Activated T-cell treated with anti-CD3 and anti-CD28 coated beads, Interleukin-2, amount 50 U/mL, for 1 hour (primary cell): ENCODE data around the gene ARHGEF11.

Experiments
- DNase-seq: peaks from one replicate; pipeline ENCODE4 v3.0.0-alpha.2; 2020

Gene ARHGEF11

DNA sequence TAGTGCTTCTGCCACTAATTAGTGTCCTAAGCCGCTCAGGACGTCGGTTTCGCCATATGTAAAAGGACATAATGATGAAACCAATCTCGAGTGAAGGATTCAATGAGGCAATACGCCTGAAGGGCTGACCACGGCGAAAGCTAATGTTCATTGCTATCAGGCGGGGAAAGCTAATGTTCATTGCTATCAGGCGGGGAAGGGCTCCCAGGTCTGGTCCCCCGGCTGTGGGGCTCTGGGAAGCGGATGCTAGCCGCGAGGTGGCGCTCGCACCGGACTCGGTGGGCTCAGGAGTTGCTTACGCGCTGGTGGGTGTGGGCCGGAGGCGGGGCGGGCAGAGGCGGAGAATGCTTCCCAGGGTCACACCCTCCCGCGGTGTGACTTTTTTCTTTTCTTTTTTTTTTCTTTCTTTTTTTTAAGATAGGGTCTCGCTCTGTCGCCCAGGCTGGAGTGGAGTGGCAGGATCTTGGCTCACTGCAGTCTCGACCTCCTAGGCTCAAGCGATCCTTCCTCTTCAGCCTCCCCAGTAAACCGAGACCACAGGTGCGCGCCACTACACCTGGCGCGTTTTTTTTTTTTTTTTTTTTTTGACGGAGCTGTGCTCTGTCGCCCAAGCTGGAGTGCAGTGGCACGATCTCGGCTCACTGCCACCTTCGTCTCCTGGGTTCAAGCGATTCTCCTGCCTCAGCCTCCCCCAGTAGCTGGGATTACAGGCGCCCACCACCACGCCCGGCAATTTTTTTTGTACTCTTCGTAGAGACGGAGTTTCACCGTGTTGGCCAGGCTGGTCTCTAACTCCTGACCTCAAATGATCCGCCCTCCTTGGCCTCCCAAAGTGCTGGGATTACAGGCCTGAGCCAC, 153.1 kb downstream of the ARHGEF11 start:
- DNase-seq, result peak; percentile 86

DNA sequence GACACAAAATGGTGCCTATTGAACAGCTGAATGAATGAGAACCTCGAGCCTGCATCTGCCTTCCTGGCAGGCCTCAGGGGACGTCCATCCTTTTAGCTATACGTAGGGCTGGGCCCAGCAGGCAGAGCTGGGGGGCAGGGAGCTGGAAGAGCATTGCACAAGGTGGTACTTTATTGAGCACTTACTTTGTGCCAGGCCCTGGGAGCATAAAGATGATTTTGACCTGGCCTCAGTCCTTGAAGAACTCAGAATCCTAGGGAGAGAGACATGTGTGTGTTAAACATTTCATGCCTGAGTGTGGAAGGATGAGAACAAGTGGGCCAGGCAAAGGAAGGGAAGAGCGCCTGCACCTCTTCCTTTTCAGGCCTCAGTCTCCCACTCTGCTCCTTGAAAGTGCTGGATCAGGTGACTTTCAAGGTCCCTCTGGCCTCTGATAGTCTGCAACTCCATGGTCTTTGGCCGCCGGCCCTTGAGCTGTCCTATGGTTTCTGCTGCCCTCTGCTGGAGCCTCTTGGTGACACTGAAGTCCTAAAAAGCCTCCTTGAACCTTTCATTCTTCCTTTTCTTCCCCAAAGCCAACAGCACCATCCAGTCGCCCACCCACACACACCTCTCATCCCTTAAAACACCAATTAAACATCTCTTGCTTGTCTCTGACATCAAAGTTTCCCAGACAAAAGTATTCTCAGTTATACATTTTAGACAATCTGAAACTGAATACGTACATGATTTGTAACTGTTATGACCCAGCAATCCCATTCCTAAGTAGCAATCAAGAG, 155.6 kb downstream of the ARHGEF11 start:
- DNase-seq, result peak; percentile 55

DNA sequence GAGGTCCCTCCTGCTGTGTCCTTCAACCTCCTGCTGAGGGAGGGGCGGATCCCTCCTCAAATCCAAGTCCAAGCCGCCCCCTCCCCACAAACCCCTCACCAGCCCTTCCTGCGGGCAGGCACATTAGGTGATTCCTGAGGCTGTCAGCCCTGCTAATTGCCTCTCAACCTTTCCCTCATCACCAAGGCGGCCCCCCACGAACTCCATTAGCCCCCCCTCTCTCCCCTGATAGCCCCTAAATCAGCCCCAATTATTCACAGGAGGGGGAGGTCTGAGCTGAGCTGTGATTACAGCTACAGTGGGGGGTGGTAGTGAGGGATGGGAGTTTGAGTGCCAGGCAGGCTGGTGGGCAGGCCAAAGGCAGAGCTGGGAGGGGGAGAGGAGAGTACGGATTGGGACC, 157.8 kb downstream of the ARHGEF11 start:
- DNase-seq, result no peak

DNA sequence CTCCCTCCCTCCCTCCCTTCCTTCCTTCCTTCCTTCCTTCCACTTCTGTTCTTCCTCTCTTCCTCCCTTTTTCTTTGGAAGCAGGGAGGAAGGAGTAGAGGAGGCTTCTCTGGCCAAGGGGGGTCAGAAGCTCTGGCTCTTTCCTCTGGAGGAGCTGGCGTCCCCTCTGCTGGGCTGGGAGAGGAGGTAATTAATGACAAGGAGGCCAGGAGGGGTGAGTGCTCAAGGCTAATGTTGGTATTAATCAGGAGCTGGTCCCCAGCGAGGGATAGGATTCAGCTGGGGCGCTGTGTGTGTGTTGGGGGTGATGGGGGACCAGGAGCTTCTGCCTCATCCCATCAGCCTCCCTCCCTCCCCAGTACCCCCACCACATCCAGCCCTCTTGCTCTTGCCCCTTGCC, 158.2 kb downstream of the ARHGEF11 start:
- DNase-seq, result no peak

DNA sequence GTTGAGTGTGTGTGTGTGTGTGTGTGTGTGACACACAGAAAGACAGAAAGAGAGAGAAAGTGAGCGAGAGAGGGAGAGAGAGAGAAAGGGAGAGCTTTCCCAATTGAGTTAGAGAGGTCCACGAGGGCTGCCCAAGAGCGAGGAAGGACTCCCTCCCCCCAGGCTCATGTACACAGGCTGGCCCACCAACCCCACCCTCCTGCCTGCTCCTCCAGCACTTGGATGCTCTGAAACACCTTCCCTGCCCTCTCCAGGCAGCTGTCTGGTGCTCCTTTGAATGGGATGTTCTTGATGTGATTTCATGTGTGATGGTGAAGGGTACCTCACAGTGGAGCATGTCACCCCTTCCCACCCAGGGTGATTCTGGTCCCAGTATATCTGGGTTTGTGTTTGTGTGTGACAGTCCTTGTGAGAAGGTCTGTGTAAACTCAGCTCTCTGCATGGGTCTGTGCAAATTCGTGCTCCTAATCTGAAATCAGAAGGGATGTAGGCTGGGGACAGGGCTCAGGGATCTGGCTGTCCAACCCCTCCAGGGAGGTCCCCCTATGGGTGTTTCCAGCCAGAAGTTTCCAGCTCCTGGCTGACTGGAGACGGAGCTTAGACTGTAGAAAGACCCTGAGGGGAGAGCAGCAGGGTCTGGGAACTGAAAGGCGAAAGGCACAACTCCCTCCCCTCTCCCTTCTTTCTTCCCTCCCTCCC, 158.8 kb downstream of the ARHGEF11 start:
- DNase-seq, result no peak

DNA sequence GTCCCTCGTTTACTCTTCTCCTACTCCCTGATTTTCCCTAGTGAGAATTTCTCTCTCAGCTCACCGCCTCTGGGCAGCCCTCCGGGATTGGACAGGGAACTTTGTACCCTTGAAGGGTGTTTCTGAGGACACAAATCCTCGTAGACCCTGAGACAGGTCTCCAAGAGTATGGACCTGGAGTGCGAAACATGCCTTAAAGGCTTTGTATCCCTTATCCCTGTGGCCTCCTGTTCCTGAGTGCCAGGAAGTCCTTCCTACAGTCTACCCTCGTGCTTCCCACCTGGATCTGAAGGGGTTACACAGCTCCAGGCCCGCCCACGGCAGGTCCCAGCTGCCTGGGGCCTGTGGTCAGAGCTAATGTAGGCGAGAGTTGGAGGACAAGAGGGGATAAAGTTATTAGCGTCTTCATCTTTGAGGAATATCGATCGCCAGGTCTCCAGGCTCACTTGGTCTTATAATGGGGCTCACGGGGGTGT, 159.6 kb downstream of the ARHGEF11 start:
- DNase-seq, result no peak

DNA sequence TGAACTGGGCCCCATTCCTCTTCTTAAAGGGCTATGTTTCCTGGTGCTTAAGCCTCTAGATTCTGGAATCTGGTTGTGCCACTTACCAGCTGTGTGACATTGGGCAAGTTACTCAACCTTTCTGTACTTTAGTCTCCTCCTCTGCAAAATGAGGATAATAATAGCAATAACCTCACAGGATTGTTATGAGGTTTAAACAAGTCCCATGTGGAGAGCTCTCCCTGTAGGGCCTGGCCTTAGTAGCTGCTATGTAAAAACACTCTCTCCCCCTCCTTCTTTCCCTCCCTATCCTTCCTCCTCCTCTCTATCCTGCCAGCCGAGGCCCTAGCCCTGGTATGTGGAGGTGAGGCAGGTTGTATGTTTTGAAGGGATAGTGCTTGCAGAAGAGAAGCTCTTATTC, 160.2 kb downstream of the ARHGEF11 start:
- no peak for DNase-seq
